ENCODE results near the gene ELF5. TPM values are rescaled to one million over a fixed set of nuclear protein-coding genes. Genes with fewer than 3 reads are reported as not detected.

Gene ELF5
- total RNA-seq, 1 donor from 2014 or later: not detected

- DNase-seq (ENCODE audit: low read depth): no peak
These were observed 55.1 kb downstream of the ELF5 start for GRCh38 chr11:34458525-34458924.

- DNase-seq (ENCODE audit: low read depth): no peak
These were observed 56.0 kb downstream of the ELF5 start for GRCh38 chr11:34457607-34458006.

- no peak for DNase-seq (ENCODE audit: low read depth)
These were observed 59.1 kb downstream of the ELF5 start for GRCh38 chr11:34454308-34455032.

GRCh38 chr11:34451053-34451452, 62.5 kb downstream of the ELF5 start:
- DNase-seq (ENCODE audit: low read depth): no peak

- DNase-seq (ENCODE audit: low read depth): no peak
These were observed 64.6 kb downstream of the ELF5 start for GRCh38 chr11:34449013-34449412.

- DNase-seq (ENCODE audit: low read depth): peak; percentile 86
These were observed 65.2 kb downstream of the ELF5 start for GRCh38 chr11:34448223-34448994.

DNA sequence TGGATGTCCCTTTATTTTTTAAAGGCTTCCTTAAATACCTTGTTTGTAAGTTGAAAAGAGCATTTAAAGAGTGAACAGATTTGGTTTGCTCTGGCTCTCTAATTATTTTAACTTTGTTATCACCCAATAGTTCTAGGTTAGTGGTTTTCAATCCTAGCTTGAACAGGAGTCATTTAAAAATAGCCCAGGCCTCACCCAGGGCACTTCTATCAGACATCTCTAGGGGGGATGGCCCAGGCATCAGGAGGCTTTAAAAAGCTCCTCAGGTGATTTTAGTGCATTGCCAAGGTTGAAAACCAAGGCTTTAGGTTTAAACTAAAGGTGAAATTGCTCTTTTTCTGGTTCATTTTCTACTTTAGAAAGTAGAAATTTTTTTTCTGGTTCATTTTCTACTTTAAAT, 66.5 kb downstream of the ELF5 start:
- DNase-seq (ENCODE audit: low read depth): peak; percentile 52

- DNase-seq (ENCODE audit: low read depth): peak; percentile 68
These were observed 67.2 kb downstream of the ELF5 start for GRCh38 chr11:34446386-34446785.

DNA sequence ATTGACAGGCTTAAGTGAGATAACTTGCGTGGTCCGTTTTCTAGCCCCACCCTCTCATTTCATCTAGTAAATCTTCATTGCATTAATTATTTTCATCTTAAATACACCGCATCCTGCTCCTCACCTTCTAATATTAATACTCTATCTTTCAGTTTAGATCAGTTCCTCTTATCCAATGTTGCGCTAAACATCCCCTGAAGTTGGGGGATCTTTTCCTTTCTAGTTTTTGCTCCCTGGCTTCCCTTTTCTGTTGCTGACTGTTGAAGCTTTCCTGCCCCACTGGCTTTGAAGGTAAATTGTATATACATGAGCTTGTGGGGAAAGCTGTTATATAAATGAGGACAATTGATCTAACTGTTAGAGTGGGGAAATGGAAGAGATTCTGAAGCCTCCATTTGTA, 67.6 kb downstream of the ELF5 start:
- no peak for DNase-seq (ENCODE audit: low read depth)

- DNase-seq (ENCODE audit: low read depth): no peak
These were observed 69.2 kb downstream of the ELF5 start for GRCh38 chr11:34444428-34444827.

DNA sequence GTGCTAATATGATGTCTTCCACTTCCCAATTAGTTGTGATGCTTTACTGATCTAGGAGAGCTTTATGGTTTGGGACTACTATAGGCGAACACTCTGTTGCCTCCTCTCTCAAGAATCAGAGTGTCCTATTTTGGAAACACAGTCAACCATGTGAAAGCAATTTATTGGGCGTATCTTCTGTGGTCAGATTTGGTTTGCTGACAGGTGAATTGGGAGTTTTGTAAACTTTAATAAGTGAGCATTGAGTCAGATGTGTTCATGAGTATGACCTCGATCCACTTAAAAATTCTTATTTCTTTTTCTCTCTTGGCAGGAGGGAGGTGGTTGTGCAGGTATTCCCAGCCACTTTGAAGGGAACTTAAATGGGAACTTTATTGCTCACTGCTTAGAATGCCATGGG, 70.5 kb downstream of the ELF5 start:
- DNase-seq (ENCODE audit: low read depth): peak; percentile 59

GRCh38 chr11:34441814-34442213, 71.8 kb downstream of the ELF5 start:
- DNase-seq (ENCODE audit: low read depth): no peak

- DNase-seq (ENCODE audit: low read depth): no peak
These were observed 73.9 kb downstream of the ELF5 start for GRCh38 chr11:34439610-34440198.

DNA sequence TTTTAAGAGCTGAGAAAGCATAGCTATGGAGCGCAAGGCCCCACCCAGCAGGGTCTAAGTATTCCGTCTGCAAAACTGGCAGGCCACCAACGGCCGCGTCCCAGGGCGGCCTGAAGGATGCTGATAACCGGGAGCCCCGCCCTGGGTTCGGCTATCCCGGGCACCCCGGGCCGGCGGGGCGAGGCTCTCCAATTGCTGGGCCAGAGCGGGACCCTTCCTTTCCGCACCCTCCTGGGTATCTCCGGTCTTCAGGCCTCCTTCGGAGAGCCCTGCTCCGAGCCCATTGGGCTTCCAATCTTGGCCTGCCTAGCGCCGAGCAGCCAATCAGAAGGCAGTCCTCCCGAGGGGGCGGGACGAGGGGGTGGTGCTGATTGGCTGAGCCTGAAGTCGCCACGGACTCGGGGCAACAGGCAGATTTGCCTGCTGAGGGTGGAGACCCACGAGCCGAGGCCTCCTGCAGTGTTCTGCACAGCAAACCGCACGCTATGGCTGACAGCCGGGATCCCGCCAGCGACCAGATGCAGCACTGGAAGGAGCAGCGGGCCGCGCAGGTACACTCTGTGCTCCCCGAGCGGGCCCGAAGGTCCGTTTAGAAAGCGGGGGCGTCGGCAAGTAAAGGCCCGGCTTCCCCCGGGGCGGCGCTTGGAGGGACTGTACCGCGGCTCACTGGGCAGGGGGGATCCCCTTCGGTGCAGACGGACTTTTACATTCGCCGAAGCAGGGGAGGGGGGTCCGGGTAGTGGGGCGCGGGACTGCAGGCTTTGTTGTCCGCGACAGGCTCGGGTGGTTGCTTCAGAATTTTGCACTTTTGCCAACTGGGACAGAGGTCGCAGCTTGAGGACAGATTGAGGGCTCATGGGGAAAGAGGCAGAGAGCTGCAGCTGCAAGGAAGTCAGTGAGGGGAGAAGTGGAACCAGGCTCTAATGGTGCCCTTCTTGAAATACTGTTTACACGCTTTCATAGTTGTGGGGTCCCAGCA, 74.8 kb downstream of the ELF5 start, which contains the start of gene CAT:
TSS of gene CAT (plus strand) at position 406 of the 979 bp plus-strand sequence. CDS start at position 486, 80 bp downstream.
- peak; percentile 99 for DNase-seq (ENCODE audit: low read depth)

- no peak for DNase-seq (ENCODE audit: low read depth)
These were observed 76.1 kb downstream of the ELF5 start for GRCh38 chr11:34437224-34438125.

GRCh38 chr11:34433899-34434298, 79.7 kb downstream of the ELF5 start:
- no peak for DNase-seq (ENCODE audit: low read depth)

DNA sequence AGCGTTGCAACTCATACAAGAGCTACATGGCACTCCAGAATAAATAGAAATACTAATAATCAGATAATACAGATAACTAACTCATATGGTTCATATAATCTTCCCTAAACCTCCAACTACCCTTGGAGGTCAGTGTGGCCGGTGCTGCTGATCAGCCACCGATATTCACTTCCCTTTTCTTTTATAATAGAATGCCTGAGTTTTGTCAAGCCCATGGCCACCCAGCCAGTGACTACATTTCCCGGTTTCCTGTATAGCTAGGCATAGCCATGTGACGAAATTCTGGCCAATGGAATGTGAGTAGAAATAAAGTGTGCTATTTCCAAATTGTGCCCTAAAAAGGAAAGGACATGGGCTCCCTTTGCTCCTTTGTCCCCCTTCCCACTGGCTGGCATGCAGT, 80.8 kb downstream of the ELF5 start:
- no peak for DNase-seq (ENCODE audit: low read depth)

DNA sequence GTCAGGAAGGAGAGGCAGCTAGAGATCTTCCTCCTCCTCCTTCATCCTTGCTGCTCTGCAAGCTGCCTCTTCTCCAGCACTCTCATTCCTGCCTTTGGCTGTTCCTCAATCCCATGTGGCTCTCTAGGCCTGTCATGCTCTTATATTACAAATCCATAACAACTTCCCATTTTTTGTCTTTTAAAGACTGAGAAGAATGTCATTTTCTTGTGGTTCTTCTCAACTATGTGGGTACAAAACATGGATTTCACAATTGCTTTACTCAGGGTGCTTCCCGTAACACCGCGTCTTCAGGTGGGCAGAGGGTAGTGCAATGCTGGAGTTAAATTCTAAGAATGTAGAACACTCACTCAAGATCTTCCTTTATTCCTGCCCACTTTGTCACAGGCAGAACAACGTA, 81.6 kb downstream of the ELF5 start:
- no peak for DNase-seq (ENCODE audit: low read depth)

Measured in myocyte (in vitro differentiated cells).